Neutrophil (primary cell): ENCODE measurements around the gene ERC2.
"Not testable (repeated sequence)": the region's sequence is repeated elsewhere in the genome, so short reads cannot be mapped to it uniquely, and the experiment has no call there.

Experiments used
- H3K27ac ChIP-seq: fragments of 200-600 bp; sonication (generic); 2 replicates; pipeline ENCODE4 v1.5.1; 2016; ENCODE audit warnings: mild to moderate bottlenecking, moderate library complexity
- H3K27me3 ChIP-seq: fragments of 200-600 bp; sonication (generic); 2 replicates; pipeline ENCODE4 v1.6.0; 2016; ENCODE audit warnings: mild to moderate bottlenecking
- H3K36me3 ChIP-seq: fragments of 200-600 bp; sonication (generic); 2 replicates; pipeline ENCODE4 v1.5.1; 2017
- H3K4me1 ChIP-seq, 2 experiments: fragments of 200-600 bp in 1 of 2; sonication (generic) in 1 of 2; 1 replicate in 1 of 2; 2 replicates in 1 of 2; pipeline versions ENCODE4 v1.5.1 to v1.6.1; 2013 to 2016; ENCODE audit warnings: low read depth in 1 of 2, low read length in 1 of 2, mild to moderate bottlenecking in 1 of 2, moderate library complexity in 1 of 2; ENCODE audit not compliant: control insufficient read depth in 1 of 2, insufficient read depth in 1 of 2
- H3K4me3 ChIP-seq, 2 experiments: fragments of 200-600 bp in 1 of 2; sonication (generic) in 1 of 2; 1 replicate in 1 of 2; 2 replicates in 1 of 2; pipeline ENCODE4 v1.5.1; 2013 to 2016; ENCODE audit warnings: low read depth in 1 of 2, low read length in 1 of 2, mild to moderate bottlenecking in 1 of 2, moderate library complexity in 1 of 2
- H3K9me3 ChIP-seq: fragments of 200-600 bp; sonication (generic); 2 replicates; pipeline ENCODE4 v1.5.1; 2016
- TF ChIP-seq, protein P1 (sequence below): fragments of 200-600 bp; sonication (generic); IDR thresholded peaks from 2 replicates; pipeline ENCODE4 v1.5.1; 2016; ENCODE audit warnings: antibody characterized with exemption

The ERC2 gene

DNA sequence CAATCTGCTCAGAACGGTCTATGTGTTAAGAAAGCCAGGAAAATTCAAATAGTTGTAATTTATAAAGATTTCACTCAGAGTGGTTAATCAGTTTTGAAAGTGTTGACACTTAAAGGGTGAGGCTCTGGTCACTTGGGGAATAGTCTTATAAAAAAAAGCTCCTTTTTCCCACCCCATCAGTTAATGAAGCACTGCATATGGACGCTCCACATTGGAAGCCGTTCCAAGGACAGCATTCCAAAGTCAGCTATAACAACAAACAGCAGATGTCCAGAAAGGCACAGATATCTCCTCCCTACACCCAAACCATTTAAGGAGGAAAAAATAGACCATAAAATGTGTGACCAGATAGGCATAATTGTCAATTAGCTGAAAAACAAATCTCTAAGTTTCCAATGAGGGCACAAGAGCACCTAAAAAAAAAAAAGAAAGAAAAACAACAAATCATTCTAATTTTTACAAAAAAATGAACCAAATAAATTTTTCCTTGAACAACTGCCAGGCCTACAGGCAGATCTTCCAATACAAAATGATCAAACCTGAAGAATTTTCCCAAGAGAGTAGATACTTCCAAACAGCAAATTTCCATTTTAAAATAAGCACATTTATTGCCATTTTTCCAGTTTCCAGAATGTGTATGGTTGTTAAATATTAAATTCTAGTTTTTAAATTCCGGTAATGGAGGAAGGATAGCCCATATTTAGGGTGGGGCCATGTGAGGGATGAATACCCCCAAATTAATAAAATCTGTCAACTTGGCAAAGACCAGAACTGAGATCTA lies 198.3 kb downstream of the ERC2 start:
- no peaks in the 10 kb centered on the region for H3K27me3 ChIP-seq
- H3K4me1 ChIP-seq, result no peaks in the 10 kb centered on the region
- no peaks in the 10 kb centered on the region for H3K9me3 ChIP-seq
- H3K4me3 ChIP-seq, result no peak overlapping the region
- TF ChIP-seq, protein P1, sequence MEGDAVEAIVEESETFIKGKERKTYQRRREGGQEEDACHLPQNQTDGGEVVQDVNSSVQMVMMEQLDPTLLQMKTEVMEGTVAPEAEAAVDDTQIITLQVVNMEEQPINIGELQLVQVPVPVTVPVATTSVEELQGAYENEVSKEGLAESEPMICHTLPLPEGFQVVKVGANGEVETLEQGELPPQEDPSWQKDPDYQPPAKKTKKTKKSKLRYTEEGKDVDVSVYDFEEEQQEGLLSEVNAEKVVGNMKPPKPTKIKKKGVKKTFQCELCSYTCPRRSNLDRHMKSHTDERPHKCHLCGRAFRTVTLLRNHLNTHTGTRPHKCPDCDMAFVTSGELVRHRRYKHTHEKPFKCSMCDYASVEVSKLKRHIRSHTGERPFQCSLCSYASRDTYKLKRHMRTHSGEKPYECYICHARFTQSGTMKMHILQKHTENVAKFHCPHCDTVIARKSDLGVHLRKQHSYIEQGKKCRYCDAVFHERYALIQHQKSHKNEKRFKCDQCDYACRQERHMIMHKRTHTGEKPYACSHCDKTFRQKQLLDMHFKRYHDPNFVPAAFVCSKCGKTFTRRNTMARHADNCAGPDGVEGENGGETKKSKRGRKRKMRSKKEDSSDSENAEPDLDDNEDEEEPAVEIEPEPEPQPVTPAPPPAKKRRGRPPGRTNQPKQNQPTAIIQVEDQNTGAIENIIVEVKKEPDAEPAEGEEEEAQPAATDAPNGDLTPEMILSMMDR, result no peak
- no peak overlapping the region for H3K27ac ChIP-seq
- H3K36me3 ChIP-seq, result no peaks in the 10 kb centered on the region

DNA sequence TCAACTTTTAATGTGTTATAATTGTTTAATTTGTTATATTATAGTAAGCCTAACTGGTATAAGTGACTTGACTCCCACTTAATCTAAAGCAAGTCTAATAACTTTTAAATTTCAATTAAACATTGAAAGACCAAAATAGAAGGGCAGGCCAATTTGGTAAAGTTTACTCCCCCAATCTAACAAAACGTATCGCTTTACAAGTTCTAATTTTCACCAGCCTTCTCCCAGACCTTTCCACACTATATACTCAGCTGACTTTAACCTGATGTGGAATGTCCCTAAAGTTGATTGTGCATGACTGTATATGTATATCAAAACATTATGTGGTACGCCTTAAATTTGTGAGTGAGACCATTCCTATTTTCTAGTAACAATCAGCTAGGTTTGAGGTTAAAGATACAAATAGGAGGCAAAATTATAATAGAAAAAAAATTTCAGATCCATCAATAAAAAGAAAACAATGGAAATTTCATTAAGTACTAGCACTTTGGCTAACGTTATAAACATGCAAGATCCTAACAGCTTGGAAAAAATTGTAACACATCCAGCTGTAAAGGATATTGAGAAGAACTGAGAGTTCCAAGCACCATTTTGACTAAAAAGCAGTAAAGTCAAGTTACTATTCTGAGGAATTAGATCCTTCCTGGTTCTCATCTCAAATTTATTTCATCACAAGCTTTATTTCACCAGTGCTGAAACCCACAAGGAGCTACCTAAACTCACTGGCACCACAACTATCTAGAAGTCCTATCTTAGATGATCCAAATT lies 199.5 kb downstream of the ERC2 start:
- H3K9me3 ChIP-seq, result no peaks in the 10 kb centered on the region
- H3K36me3 ChIP-seq, result no peaks in the 10 kb centered on the region
- H3K4me3 ChIP-seq, result no peak overlapping the region
- TF ChIP-seq, protein P1, result no peak
- no peak overlapping the region for H3K27ac ChIP-seq
- no peaks in the 10 kb centered on the region for H3K27me3 ChIP-seq
- no peaks in the 10 kb centered on the region for H3K4me1 ChIP-seq

DNA sequence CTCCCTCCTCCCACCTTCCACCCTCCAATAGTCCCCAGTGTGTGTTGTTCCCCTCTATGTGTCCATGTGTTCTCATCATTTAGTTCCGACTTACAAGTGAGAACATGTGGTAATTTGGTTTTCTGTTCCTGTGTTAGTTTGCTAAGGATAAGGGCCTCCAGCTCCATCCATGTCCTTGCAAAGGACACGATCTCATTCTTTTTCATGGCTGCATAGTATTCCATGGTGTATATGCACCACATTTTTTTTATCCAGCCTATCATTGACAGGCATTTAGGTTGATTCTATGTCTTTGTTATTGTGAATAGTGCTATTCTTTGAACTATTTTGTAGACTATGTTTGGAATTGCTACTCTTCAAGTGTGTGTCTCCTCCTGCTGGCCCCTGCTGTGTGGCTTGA lies 206.4 kb downstream of the ERC2 start:
- not testable (repeated sequence) for H3K36me3 ChIP-seq, H3K4me3 ChIP-seq, H3K27ac ChIP-seq, H3K4me1 ChIP-seq, H3K27me3 ChIP-seq, H3K9me3 ChIP-seq

DNA sequence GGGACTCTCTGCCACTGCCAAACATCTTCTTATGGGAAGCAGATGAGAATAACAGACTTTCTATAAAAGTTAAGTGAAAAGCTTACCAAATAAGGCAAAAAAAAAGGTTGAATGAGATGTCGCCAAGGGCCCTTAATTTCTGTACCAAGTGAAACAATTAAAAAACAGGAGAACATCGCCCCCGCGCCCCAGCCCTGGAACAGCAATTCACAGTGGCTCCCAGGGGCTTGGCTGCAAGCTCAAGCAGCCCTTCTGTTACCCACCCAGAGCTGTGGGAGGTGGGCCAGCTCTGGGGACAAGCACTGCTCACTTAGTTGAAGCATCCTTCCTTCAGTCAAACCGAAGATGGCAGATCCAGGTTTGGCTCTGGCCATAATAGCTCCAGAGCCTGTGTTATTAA lies 208.0 kb downstream of the ERC2 start:
- Histone ChIP-seq H3K4me3 (no peak overlapping the region), H3K9me3 (no peaks in the 10 kb centered on the region), H3K4me1 (no peaks in the 10 kb centered on the region), H3K27ac (no peak overlapping the region), H3K36me3 (no peaks in the 10 kb centered on the region), H3K27me3 (peaks cover 6% of the 10 kb centered on the region)
- TF ChIP-seq, protein P1, result no peak

DNA sequence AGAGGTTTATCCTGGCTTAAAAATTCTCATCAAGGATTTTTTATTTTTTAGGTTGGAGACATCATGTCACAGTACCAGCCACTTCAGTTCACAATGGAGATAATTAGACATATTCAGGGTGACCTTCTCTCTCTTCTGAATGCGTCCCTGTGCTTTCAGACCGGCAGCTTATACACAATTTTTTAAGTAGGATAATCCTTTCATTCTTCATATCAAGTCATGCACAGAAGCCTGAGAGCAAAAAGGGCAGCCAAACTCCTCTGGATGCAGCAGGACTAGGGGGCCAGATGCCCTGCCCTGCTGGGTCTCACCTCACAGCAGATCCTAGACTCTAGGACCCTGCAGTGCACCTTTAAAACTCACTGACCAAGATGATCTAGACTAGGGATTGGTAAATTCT lies 210.4 kb downstream of the ERC2 start:
- TF ChIP-seq, protein P1, result no peak
- H3K4me1 ChIP-seq, result no peaks in the 10 kb centered on the region
- H3K9me3 ChIP-seq, result no peaks in the 10 kb centered on the region

DNA sequence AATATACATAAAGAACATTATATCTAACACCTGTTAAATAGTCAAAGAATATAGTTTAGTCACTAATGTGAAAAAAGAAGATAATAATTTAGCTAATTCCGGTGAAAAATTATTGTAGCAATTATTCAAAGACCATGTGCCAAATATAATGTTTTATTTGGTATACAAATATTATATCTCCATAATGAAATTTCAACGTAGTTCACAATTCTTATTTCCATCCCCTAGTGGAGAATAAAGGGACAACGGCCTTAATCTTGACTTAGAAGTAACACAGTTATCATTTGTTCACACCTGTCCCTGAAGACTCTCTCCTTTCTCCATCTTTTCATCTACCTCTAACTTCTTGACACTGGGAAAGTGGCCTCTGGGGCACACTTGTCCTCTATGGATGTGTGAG lies 213.4 kb downstream of the ERC2 start:
- Histone ChIP-seq H3K9me3 (no peaks in the 10 kb centered on the region), H3K27me3 (peaks cover 6% of the 10 kb centered on the region), H3K27ac (no peak overlapping the region), H3K36me3 (no peaks in the 10 kb centered on the region), H3K4me3 (no peak overlapping the region), H3K4me1 (no peaks in the 10 kb centered on the region)
- TF ChIP-seq, protein P1, result no peak

More for the DNA sequence above, 210.4 kb downstream of the ERC2 start:
- H3K4me3 ChIP-seq, result no peak overlapping the region
- H3K27me3 ChIP-seq, result peaks cover 6% of the 10 kb centered on the region
- no peak overlapping the region for H3K27ac ChIP-seq
- H3K36me3 ChIP-seq, result no peaks in the 10 kb centered on the region
